Stimulated activated CD8-positive, alpha-beta memory T cell treated with anti-CD3 and anti-CD28 coated beads, Interleukin-2, amount 100 ng/mL, for 1 hour (primary cell): Measurements from ENCODE around the gene IGSF9.

Source experiments
- DNase-seq, 2 donors: peaks; one replicate each; pipeline ENCODE4 v3.0.0-alpha.2; 2020; ENCODE audit warnings: low read depth in 2 of 2

The IGSF9 gene

DNA sequence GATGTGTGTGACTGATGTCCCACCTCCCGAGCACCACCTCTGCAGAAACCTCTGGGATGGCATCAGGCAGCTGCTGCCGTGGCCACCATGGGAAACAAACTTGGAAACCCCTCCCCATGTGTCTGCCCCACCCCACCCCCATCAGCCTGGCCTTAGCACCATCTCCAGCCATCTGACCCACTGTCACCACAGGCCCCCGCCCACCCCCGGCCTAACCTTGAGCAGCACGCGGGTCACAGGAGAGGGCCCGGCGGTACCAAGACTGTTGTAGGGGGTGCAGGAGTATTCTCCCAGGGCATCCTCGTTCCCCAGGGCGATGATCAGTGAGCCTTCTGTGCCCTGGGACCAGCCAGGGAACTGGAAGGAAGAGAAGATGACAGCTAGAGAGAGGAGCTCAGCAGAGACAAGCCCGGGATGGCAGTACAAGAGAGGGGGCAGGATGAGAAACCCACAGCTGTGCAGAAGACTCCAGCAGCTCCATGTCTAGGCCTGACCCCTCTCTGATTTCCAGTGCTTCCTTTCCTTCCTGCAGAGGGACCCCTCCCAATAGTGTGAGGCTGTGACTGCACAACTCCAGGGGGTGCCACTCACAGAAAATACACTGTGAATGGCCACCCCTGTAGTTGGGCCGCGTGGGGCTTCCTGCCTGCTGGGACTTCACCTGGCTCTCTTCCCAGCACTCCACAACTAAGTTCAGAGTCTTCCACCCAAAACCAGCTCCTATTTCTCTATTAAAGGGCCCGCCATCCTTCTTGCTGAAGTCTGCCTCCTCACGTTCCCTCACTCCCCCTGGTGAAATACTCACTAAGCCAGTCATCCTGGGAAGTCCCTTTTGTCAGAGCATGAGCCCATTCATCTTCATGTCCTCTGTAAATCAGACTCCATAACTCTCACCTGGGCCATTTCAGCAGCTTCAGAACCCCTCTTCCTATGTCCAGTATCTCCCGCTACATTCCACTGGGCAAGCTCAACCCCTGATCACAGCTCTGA, 12.8 kb downstream of the IGSF9 start:
- no peak for DNase-seq

DNA sequence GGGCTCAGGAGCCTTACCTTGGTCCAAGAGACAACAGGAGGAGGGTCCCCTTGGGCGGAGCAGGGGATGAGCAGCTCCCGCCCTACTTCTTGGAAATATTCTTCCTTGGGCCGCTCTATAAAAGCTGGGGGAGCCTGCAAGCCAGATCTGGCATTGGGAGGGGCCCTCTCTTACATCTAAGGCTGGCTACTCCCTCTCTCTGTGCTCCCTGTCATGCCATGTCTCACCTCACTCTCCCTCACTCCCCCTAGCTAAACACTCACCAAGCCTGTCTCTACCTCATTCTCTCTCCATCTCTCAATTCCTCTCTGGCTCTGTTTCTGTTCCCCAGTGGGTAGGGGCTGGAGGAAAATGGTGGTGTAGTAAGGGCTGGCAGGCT, 13.6 kb downstream of the IGSF9 start:
- DNase-seq = no peak

GRCh38 chr1:159931101-159931794, 14.2 kb downstream of the IGSF9 start:
- DNase-seq = no peak

- no peak for DNase-seq
Observed at GRCh38 chr1:159930634-159931033, 14.8 kb downstream of the IGSF9 start.

DNA sequence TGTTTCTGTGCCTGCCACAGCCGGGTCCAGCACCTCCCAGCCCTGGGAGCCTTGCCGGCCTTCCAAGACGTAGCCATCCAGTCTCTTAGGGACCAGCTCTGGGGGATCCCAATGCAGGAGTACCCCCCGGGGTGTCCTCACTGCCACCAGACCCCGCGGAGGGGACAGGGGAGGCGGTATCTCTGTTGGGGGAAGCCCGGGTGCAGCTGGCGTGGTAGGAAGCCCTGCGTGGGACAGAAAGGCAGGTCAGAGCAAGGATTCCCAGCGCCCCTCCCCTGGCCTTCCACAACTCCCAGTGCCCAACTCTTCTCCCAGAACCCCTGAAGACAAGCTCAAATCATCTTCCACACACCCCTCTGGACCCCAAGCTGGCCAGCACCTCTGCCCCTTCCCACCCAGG, 15.2 kb downstream of the IGSF9 start:
- DNase-seq = no peak

DNA sequence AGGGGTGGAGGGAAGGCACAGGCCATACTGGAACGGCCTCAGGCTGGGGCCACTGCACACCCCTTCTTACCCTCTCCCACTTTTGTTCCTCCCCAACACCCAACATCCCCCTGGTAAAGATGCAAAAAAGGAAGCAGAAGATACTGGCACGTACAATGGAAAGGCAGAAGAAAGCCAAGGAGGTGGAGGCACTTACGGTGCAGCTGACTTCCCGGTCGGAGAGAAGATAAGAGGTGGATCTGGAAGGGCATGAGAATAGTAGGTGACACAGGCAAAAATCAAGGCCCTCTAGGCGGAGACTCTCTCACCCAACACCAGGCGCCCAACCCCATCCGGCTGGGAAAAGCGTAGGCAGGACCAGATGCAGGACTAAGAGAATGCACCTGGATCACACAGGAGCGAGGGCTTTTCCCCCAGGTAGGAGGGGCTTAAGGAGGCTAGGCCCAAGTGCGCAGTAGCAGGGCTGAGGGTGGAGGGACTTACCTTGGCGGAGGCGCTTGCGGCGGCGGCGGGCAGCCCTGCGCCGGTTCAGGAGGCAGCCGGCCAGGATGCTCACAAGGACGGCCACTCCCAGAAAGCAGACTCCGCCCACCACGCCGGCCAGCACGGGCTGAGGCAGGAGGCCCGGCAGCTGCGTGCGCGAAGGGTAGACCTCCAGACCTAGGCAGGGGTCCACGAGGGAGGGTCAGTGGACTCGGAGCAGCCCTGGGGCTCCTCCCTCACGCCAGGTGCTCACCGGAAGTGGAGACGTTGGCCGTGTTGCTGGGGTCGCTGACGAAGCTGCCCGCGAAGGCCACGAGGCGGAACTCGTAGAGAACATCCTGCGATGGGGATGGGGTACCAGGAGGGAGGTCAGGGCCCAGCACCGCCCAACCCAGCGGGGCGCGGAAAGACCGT, 16.0 kb downstream of the IGSF9 start:
- DNase-seq = no peak

- no peak for DNase-seq
Observed at GRCh38 chr1:159928491-159929050, 16.8 kb downstream of the IGSF9 start.

GRCh38 chr1:159927849-159928431, 17.5 kb downstream of the IGSF9 start:
- no peak for DNase-seq

DNA sequence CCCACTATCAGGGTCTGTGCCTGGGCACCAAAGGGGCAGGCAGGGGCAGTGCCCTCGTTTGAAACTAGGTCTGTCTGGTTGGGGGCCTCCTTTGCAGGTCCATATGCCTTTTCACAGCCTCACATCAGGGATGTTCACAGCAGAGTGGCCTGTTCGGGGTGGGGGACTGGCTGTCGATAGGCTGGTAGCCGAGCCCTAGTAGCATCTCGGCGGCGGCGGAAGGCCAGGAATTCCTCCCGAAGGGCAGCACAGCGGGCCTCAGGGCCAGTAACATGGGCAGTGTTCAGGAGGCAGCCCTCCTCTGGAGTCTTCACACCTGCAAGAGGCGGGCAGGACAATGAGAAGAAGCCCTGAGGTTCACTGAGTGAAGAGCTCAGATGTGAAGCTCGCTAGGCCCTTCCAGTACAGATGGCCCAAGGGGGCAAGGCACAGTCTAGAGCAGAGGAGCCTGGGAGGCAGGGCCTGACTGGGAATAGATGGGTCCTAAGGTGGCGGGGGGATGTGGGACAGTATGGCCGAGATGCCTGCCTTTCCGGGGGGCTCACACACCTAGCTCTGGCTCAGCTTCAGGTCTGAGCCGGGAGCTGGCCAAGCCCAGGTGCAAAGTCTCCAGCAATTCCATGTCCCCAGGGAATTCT, 18.1 kb downstream of the IGSF9 start:
- no peak for DNase-seq

DNA sequence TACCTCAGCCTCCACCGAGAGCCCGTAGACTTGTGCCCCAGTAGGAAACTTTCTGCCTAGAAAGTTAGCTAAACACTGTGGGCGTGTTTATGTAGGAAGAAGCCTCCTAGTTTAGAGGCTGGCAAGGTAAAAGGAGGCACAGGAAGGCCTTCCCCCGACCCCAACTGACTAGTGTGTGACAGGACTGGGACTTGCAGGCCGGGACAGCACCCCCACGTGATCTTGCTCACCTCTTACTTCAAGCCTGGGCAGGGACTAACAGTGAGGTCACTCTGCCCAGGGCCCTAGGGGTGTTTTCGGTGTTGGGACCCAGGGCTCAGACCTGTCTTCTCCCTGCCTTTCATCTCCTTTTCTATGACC, 19.7 kb downstream of the IGSF9 start:
- DNase-seq = no peak

GRCh38 chr1:159924791-159925718, 20.4 kb downstream of the IGSF9 start, which contains the start of gene TAGLN2:
TSS of gene TAGLN2 (minus strand) at chr1:159925507. CDS start at chr1:159920509, 4,998 bp downstream.
- peak; percentile 80 to 81 for DNase-seq

GRCh38 chr1:159924025-159924790, 21.2 kb downstream of the IGSF9 start:
- DNase-seq = peak; percentile 39 to 40

GRCh38 chr1:159923203-159924024, 22.0 kb downstream of the IGSF9 start:
- peak; percentile 73 to 81 for DNase-seq

DNA sequence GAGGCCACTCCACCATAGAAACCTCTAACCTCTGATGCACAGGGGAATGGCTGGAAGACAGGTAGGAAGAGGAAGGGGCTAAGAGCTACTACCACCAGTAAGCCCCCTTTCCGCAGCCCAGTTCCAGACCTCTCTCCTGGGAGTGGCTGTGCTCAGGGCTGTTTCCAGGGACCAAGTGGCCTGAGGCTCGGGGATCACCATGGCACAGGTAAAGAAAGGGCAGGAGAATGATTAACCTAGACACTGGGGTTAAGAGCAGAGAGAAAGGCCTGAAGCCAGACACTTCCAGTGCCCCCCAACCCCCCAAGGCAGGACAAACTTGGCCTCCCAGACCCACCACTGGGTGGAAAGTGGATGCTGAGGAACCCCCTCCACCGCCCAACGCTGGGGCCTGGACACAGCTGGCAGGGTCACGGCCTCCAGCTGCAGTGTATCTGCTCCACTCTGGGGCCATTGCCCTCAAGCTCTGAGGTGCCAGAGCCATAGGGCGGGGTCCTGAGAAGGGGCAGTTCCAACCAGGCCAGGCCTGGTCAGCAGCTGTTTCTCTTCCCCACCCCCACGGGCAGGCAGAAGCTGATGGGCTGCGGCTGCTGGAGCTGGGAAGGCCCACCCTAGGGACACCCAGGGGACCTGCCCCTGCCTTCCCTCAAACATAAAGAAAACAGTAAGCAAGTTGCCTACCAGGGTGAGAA, 22.8 kb downstream of the IGSF9 start:
- no peak for DNase-seq

DNA sequence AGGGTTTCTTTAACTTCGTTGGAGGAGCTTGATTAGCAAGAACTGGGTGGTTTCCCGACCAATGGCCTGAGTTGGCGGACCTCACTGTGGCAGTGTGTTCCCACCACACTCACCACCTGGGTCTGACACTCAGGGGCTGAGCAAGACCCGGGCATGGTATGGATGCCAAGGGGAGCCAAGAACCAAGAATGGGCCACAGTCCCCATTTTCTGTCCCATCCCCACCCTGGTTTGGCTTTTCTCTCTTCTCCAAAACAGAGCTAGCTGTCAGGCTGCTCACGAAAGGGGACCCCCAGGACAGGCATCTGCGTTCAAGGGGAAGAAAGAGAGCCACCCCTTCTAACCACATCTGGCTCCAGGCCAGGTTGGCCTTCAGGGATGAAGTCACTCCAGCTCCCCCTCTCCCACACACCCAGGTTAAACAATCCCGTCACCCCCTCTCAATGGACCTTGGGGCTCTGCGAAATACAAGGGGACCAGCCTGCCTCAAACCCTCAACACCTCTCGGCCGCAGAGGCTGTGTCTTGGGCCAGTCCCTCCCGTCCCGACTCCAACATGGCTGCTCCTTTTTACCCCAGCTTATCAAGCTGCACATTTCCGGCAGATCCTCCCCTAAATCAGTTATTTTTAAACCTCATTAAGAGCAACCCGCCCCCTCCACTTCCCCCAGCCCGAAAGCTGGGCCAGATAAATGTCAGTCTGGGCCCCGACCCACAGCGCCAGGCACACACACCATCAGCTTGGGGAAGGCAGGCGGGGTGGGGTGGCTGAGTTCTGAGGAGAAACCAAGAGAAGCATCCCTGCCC, 23.5 kb downstream of the IGSF9 start:
- DNase-seq = no peak

GRCh38 chr1:159921251-159921650, 24.2 kb downstream of the IGSF9 start:
- no peak for DNase-seq
